H1 (cell line): ENCODE results near the gene FGR. TPM values are rescaled to one million over a fixed set of nuclear protein-coding genes. Genes with fewer than 3 reads are reported as not detected.

Experiments used
- CTCF ChIA-PET: fragments of 300-600 bp; sonication (Branson Sonifier 250); formaldehyde crosslinking; loops from one replicate; lab custom pipeline; 2021; ENCODE audit not compliant: partially characterized antibody; lab: Charles Lee
- POLR2A ChIA-PET: fragments of 300-600 bp; sonication (Branson Sonifier 250); formaldehyde crosslinking; loops from one replicate; lab custom pipeline; 2021; ENCODE audit warnings: inconsistent platforms; ENCODE audit not compliant: partially characterized antibody; lab: Charles Lee
- DNase-seq, 2 experiments: peaks; one replicate each; pipeline versions ENCODE4 v3.0.0 to v3.0.0-alpha.2; 2010 to 2022; ENCODE audit warnings: low spot score in 2 of 2, low read depth in 1 of 2, mixed read lengths in 1 of 2
- FAIRE-seq: peaks from 2 replicates; lab custom pipeline; 2011; peaks lifted over from hg19 to GRCh38; lab: Jason Lieb, UNC
- H2AFZ ChIP-seq: 2 replicates; pipeline ENCODE4 v1.8.1; 2012; ENCODE audit warnings: low read length, inconsistent platforms
- H2AK5ac ChIP-seq: 2 replicates; pipeline ENCODE4 v1.6.1; 2013; ENCODE audit warnings: low read depth, low read length
- H2BK120ac ChIP-seq: replicated peaks from 2 replicates; pipeline ENCODE3; 2013; ENCODE audit warnings: low read depth, low read length, inconsistent platforms
- H2BK12ac ChIP-seq: 2 replicates; pipeline ENCODE4 v1.6.1; 2013; ENCODE audit warnings: low read depth, low read length
- H2BK15ac ChIP-seq: 2 replicates; pipeline ENCODE4 v1.6.1; 2013; ENCODE audit warnings: low read length
- H2BK20ac ChIP-seq: 2 replicates; pipeline ENCODE4 v1.6.1; 2013; ENCODE audit warnings: low read length
- H2BK5ac ChIP-seq: 2 replicates; pipeline ENCODE4 v1.6.1; 2013; ENCODE audit warnings: low read depth, low read length
- H3K14ac ChIP-seq: 2 replicates; pipeline ENCODE4 v1.6.1; 2013; ENCODE audit warnings: inconsistent platforms; ENCODE audit not compliant: insufficient read length
- H3K18ac ChIP-seq: 2 replicates; pipeline ENCODE4 v1.6.1; 2013; ENCODE audit warnings: low read length; ENCODE audit errors: extremely low read depth
- H3K23ac ChIP-seq: 2 replicates; pipeline ENCODE4 v1.6.1; 2013; ENCODE audit warnings: inconsistent platforms; ENCODE audit not compliant: insufficient read length
- H3K23me2 ChIP-seq: 2 replicates; pipeline ENCODE4 v1.6.1; 2013; ENCODE audit warnings: low read depth, low read length
- H3K27ac ChIP-seq: 2 replicates; pipeline ENCODE4 v1.6.1; 2011; ENCODE audit warnings: low read depth, low read length, inconsistent platforms
- H3K27me3 ChIP-seq, 4 experiments: replicated peaks in 1 of 4; 1 replicate in 1 of 4; 2 replicates in 3 of 4; pipeline versions ENCODE4 v1.6.1 to v1.8.1; 2011 to 2013; ENCODE audit warnings: low read length in 3 of 4, mild to moderate bottlenecking in 3 of 4, inconsistent platforms in 2 of 4, mixed read lengths in 2 of 4, moderate library complexity in 1 of 4; ENCODE audit not compliant: control insufficient read depth in 3 of 4, insufficient read depth in 3 of 4; ENCODE audit errors: extremely low read depth in 1 of 4
- H3K36me3 ChIP-seq, 4 experiments: 2 replicates each; pipeline versions ENCODE4 v1.6.1 to v1.8.1; 2011 to 2013; ENCODE audit warnings: mild to moderate bottlenecking in 4 of 4, low read length in 3 of 4, moderate library complexity in 2 of 4, control low read depth in 1 of 4, inconsistent platforms in 1 of 4; ENCODE audit not compliant: insufficient read depth in 4 of 4, control insufficient read depth in 2 of 4
- H3K4ac ChIP-seq: replicated peaks from 2 replicates; pipeline ENCODE3; 2013; ENCODE audit warnings: low read length, low read depth, mixed read lengths, inconsistent platforms; ENCODE audit not compliant: insufficient read length
- H3K4me1 ChIP-seq, 4 experiments: replicated peaks in 1 of 4; 1 replicate in 1 of 4; 2 replicates in 3 of 4; pipeline versions ENCODE4 v1.6.1 to v1.8.1; 2011 to 2013; ENCODE audit warnings: low read length in 3 of 4, inconsistent platforms in 2 of 4, mixed read lengths in 1 of 4; ENCODE audit not compliant: insufficient read depth in 4 of 4, control insufficient read depth in 3 of 4
- H3K4me2 ChIP-seq, 2 experiments: 2 replicates each; pipeline versions ENCODE4 v1.6.1 to v1.8.1; 2011 to 2013; ENCODE audit warnings: low read depth in 2 of 2, low read length in 2 of 2, control low read depth in 1 of 2, inconsistent platforms in 1 of 2, mild to moderate bottlenecking in 1 of 2; ENCODE audit not compliant: insufficient read depth in 1 of 2
- H3K4me3 ChIP-seq, 4 experiments: fragments of 200-600, 300-600 bp in 1 of 4; sonication (generic), shearing (Covaris generic), sonication (Bioruptor Twin) in 1 of 4; 2 replicates each; pipeline versions ENCODE4 v1.5.1 to v1.8.1; 2011 to 2016; ENCODE audit warnings: low read length in 4 of 4, low read depth in 3 of 4, control low read depth in 2 of 4, inconsistent platforms in 2 of 4, mild to moderate bottlenecking in 2 of 4, mixed read lengths in 1 of 4, moderate library complexity in 1 of 4; ENCODE audit not compliant: insufficient read depth in 2 of 4; ENCODE audit errors: extremely low read depth in 1 of 4
- H3K56ac ChIP-seq: replicated peaks from 2 replicates; pipeline ENCODE3; 2013; ENCODE audit warnings: low read depth, mild to moderate bottlenecking, mixed read lengths, low read length, inconsistent platforms; ENCODE audit not compliant: insufficient read length
- H3K79me1 ChIP-seq: 2 replicates; pipeline ENCODE4 v1.6.1; 2013; ENCODE audit warnings: low read depth, low read length, control low read depth
- H3K79me2 ChIP-seq, 2 experiments: 2 replicates each; pipeline versions ENCODE4 v1.6.1 to v1.8.1; 2012 to 2013; ENCODE audit warnings: low read length in 2 of 2, mild to moderate bottlenecking in 2 of 2, inconsistent platforms in 1 of 2; ENCODE audit not compliant: insufficient read depth in 2 of 2, control insufficient read depth in 1 of 2
- H3K9ac ChIP-seq, 4 experiments: replicated peaks in 1 of 4; 1 replicate in 1 of 4; 2 replicates in 3 of 4; pipeline versions ENCODE4 v1.6.1 to v1.8.1; 2011 to 2013; ENCODE audit warnings: low read depth in 3 of 4, low read length in 3 of 4, control low read depth in 2 of 4, mild to moderate bottlenecking in 2 of 4, moderate library complexity in 2 of 4, inconsistent platforms in 1 of 4; ENCODE audit errors: extremely low read depth in 1 of 4
- H3K9me3 ChIP-seq, 2 experiments: 2 replicates each; pipeline versions ENCODE4 v1.6.1 to v1.8.1; 2012 to 2013; ENCODE audit warnings: mild to moderate bottlenecking in 2 of 2, moderate library complexity in 2 of 2, control low read depth in 1 of 2, inconsistent platforms in 1 of 2, low read depth in 1 of 2, low read length in 1 of 2, mixed read lengths in 1 of 2; ENCODE audit not compliant: insufficient read depth in 2 of 2
- H4K20me1 ChIP-seq, 2 experiments: replicated peaks in 1 of 2; 2 replicates each; pipeline versions ENCODE3 to v1.8.1; 2011 to 2013; ENCODE audit warnings: inconsistent platforms in 2 of 2, low read length in 2 of 2, mild to moderate bottlenecking in 1 of 2; ENCODE audit not compliant: insufficient read depth in 2 of 2, control insufficient read depth in 1 of 2
- H4K5ac ChIP-seq: 2 replicates; pipeline ENCODE4 v1.6.1; 2013; ENCODE audit warnings: low read length, low read depth, mixed read lengths, inconsistent platforms; ENCODE audit not compliant: insufficient read length
- H4K8ac ChIP-seq: 2 replicates; pipeline ENCODE4 v1.8.0; 2013; ENCODE audit warnings: mild to moderate bottlenecking, moderate library complexity, low read length, inconsistent platforms; ENCODE audit not compliant: insufficient read depth; ENCODE audit errors: extremely low read depth
- H4K91ac ChIP-seq: replicated peaks from 2 replicates; pipeline ENCODE3; 2013; ENCODE audit warnings: low read length, mixed read lengths, inconsistent platforms; ENCODE audit not compliant: insufficient read length
- EP300 ChIP-seq, 2 experiments: IDR thresholded peaks; 1 replicate in 1 of 2; 2 replicates in 1 of 2; pipeline ENCODE4 v1.6.1; 2011 to 2012; ENCODE audit warnings: low read depth in 2 of 2, low read length in 2 of 2, mild to moderate bottlenecking in 2 of 2, borderline replicate concordance in 1 of 2, inconsistent platforms in 1 of 2, moderate library complexity in 1 of 2
- FOSL1 ChIP-seq: IDR thresholded peaks from 2 replicates; pipeline ENCODE4 v1.6.1; 2011; ENCODE audit warnings: mild to moderate bottlenecking, low read depth, low read length, moderate library complexity; ENCODE audit not compliant: insufficient read depth
- MAFK ChIP-seq: IDR thresholded peaks from 2 replicates; pipeline ENCODE4 v1.6.1; 2012; ENCODE audit warnings: low read depth, mild to moderate bottlenecking, improper control_type of control experiment, low read length
- POLR2A ChIP-seq, 2 experiments: IDR thresholded peaks; 1 replicate in 1 of 2; 2 replicates in 1 of 2; pipeline ENCODE4 v1.6.1; 2011; ENCODE audit warnings: low read depth in 2 of 2, low read length in 2 of 2, mild to moderate bottlenecking in 2 of 2; ENCODE audit errors: control extremely low read depth in 1 of 2
- WGBS, 2 experiments: shearing (Covaris generic) in 1 of 2; methylation state at CpG; one replicate each; pipeline versions ENCODE4 v1.1.6 to v1.1.7; 2013 to 2015; ENCODE audit warnings: low lambda C conversion rate in 2 of 2, mixed read lengths in 2 of 2, inconsistent platforms in 1 of 2, low coverage in 1 of 2, missing lambda C conversion rate in 1 of 2; ENCODE audit not compliant: insufficient replicate concordance in 2 of 2, insufficient coverage in 1 of 2, insufficient read length in 1 of 2; ENCODE audit errors: extremely low coverage in 1 of 2, missing lambda C conversion rate in 1 of 2; 5-methylcytosine and 5-hydroxymethylcytosine counted together
- polyA plus RNA-seq, 7 experiments: library from polyadenylated mRNA; depleted of rRNA in 3 of 7; stranded (reverse) in 5 of 7; unstranded in 2 of 7; fragments of >200 nt in 5 of 7; fragments of 200-250 nt in 2 of 7; gene quantifications; 1 replicate in 5 of 7; 2 replicates in 1 of 7; 4 replicates in 1 of 7; pipeline versions ENCODE4 v1.2.1 to v1.2.3, GENCODE V29; 2011 to 2013; ENCODE audit warnings: missing spikeins in 2 of 7, mixed read lengths in 2 of 7
- total RNA-seq: library from RNA; stranded (reverse); fragmentation: NEBNext Ultra II Directional; extraction: Animal tissue kit (Norgen Biotek cat#: 25700); gene quantifications from 2 replicates; pipeline ENCODE4 v1.2.1, GENCODE V29; 2021

Gene FGR
- total and polyA plus RNA-seq, 2 of the 8 experiments (the other 6 are each of a cell fraction or from before 2014, with no cell fraction given) = 0.22 to 0.95 TPM

DNA sequence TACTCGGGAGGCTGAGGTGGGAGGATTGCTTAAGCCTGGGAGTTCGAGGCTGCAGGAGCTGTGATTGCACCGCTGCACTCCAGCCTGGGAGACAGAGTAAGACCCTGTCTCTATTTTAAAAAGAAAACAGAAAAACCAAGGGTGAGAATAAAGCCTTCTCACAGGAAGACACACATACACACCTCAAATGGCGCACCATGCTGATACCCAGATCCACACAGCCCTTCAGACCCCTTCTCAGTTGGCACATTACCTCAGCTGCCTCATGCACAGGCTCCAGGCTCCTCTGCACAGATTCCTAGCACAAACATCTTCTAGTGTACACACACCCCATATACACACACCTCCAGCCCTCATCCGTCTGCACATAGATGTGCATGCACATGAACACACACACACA, 7.9 kb downstream of the FGR start:
- H3K4ac ChIP-seq = no peak overlapping the region
- TF ChIP-seq POLR2A (IDR thresholded peaks at IDR 0.05; ENCODE audit: control extremely low read depth in 1 of 2, low read depth in 2 of 2, low read length in 2 of 2) (no peak), FOSL1 (no peak), EP300 (IDR thresholded peaks at IDR 0.05; ENCODE audit: borderline replicate concordance in 1 of 2, low read depth in 2 of 2, low read length in 2 of 2) (no peak), MAFK (no peak)

More for the DNA sequence above, 7.9 kb downstream of the FGR start:
- Histone ChIP-seq H3K9ac (no peak overlapping the region), H3K23ac (no peak overlapping the region), H2BK20ac (no peak overlapping the region), H3K56ac (no peak overlapping the region), H2BK12ac (no peak overlapping the region), H4K8ac (no peak overlapping the region), H2BK120ac (no peak overlapping the region), H3K36me3 (no peaks in the 10 kb centered on the region), H3K23me2 (no peaks in the 10 kb centered on the region), H3K27ac (no peak overlapping the region), H2AK5ac (no peak overlapping the region), H4K5ac (no peak overlapping the region), H4K91ac (no peak overlapping the region), H3K27me3 (no peaks in the 10 kb centered on the region), H3K79me1 (peaks cover 3% of the 10 kb centered on the region; the same call in 1 of the 2 replicates), H3K18ac (no peak overlapping the region), H3K4me2 (no peak overlapping the region), H2BK15ac (no peak overlapping the region), H4K20me1 (peaks cover 0 to 1% of the 10 kb centered on the region in 2 experiments), H2AFZ (no peak overlapping the region), H3K79me2 (no peaks in the 10 kb centered on the region), H3K4me1 (peaks cover 2 to 17% (median 9%) of the 10 kb centered on the region in 4 experiments), H2BK5ac (no peak overlapping the region), H3K9me3 (no peaks in the 10 kb centered on the region), H3K14ac (no peak overlapping the region), H3K4me3 (no peak overlapping the region)
- CTCF ChIA-PET = interaction anchor here (1.1 to 37.8 kb wide), 6 partner anchors 9 to 67 kb away, joined by 3 to 1807 read pairs (median 16); no protein-coding TSS in a partner anchor
- 92% methylated on average over 5 of the region's 5 CpGs; no CpG with 5 or more reads in 1 of the 2 experiments for WGBS, 2 experiments
- POLR2A ChIA-PET = interaction anchor here (0.6 to 1.2 kb wide), 2 partner anchors 11 to 620 kb away, joined by 3 to 4 read pairs; no protein-coding TSS in a partner anchor
- DNase-seq = no peak
- no peak for FAIRE-seq
